Stomach smooth muscle (tissue), 2 donors: ENCODE results near the gene NEFH.
"Not testable (repeated sequence)": the region's sequence is repeated elsewhere in the genome, so short reads cannot be mapped to it uniquely, and the experiment has no call there.

ENCODE experiments used
- H3K27ac ChIP-seq: one replicate; pipeline ENCODE4 v1.7.0; 2013; ENCODE audit warnings: mild to moderate bottlenecking, low read length, inconsistent platforms
- H3K27me3 ChIP-seq, 2 donors: one replicate each; pipeline ENCODE4 v1.7.0; 2013; ENCODE audit warnings: low read length in 2 of 2; ENCODE audit not compliant: insufficient read depth in 2 of 2, control insufficient read depth in 1 of 2
- H3K36me3 ChIP-seq, 2 donors: one replicate each; pipeline ENCODE4 v1.7.0; 2013; ENCODE audit warnings: low read length in 2 of 2; ENCODE audit not compliant: control insufficient read depth in 2 of 2, insufficient read depth in 2 of 2
- H3K4me1 ChIP-seq: one replicate; pipeline ENCODE4 v1.7.0; 2013; ENCODE audit warnings: low read length; ENCODE audit not compliant: control insufficient read depth, insufficient read depth
- H3K4me3 ChIP-seq, 2 donors: one replicate each; pipeline ENCODE4 v1.7.0; 2013; ENCODE audit warnings: low read length in 2 of 2
- H3K9ac ChIP-seq, 2 donors: one replicate each; pipeline ENCODE4 v1.7.0; 2013; ENCODE audit warnings: low read length in 2 of 2, mild to moderate bottlenecking in 1 of 2
- H3K9me3 ChIP-seq, 2 donors: one replicate each; pipeline ENCODE4 v1.7.0; 2013; ENCODE audit warnings: low read length in 2 of 2; ENCODE audit not compliant: control insufficient read depth in 2 of 2
- donor health status: healthy.
- donor health status: Pancreatic carcinoma.

Gene NEFH

DNA sequence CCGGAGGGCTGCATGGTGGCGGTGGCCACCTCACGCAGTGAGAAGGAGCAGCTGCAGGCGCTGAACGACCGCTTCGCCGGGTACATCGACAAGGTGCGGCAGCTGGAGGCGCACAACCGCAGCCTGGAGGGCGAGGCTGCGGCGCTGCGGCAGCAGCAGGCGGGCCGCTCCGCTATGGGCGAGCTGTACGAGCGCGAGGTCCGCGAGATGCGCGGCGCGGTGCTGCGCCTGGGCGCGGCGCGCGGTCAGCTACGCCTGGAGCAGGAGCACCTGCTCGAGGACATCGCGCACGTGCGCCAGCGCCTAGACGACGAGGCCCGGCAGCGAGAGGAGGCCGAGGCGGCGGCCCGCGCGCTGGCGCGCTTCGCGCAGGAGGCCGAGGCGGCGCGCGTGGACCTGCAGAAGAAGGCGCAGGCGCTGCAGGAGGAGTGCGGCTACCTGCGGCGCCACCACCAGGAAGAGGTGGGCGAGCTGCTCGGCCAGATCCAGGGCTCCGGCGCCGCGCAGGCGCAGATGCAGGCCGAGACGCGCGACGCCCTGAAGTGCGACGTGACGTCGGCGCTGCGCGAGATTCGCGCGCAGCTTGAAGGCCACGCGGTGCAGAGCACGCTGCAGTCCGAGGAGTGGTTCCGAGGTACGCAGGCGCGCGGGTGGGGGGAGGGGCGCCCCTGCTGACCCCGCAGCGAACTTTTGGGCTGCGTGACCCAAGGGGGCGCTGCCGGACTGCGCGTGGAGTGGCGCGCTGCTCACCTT, 670 bp downstream of the NEFH start:
- Histone ChIP-seq H3K27ac (no peak overlapping the region), H3K9me3 (no peaks in the 10 kb centered on the region), H3K4me3 (peak overlapping the region in 1 of 2 donors; percentile 44), H3K27me3 (peaks cover 50 to 54% of the 10 kb centered on the region in 2 donors), H3K36me3 (no peaks in the 10 kb centered on the region), H3K4me1 (peaks cover 11% of the 10 kb centered on the region), H3K9ac (no peak overlapping the region)

DNA sequence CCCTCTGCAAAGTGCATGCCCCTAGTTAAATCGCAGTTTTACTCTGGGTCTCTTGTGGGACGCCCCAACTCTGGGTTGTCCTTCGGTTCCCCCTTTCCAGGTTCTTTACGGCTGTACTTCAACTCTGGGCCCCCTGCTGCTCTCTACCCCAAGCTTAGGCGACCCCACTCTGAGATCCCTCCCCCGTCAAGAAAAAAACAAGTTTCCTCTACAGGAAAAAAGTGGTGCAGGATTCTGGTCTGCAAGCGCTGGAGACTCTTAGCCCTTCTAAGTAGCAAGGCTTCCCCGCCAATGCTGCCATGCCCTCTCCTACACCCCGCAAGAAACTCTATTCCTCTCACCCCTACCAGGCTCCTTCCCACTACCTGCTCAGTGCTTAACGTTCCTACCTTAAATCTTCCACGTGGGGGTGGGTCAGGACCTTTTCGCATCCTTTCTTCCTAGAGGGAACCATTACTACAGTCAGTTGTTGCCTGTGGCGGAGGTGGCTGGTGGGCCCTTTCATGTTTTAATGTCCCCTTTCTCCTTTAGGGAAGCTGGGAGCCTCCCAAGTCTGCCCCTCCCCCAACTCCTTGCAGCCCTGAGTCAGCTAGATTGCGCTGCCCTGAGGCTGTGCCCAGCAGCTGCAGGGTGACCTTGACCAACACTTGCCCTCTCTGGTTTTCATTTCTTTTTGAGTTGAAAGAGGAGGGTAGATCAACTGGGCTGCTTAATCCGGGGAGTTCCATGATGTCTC, 1.4 kb downstream of the NEFH start:
- peaks cover 45 to 47% of the 10 kb centered on the region in 2 donors for H3K27me3 ChIP-seq
- no peaks in the 10 kb centered on the region for H3K9me3 ChIP-seq
- H3K4me1 ChIP-seq, result peaks cover 11% of the 10 kb centered on the region
- no peaks in the 10 kb centered on the region for H3K36me3 ChIP-seq
- no peak overlapping the region for H3K9ac ChIP-seq
- no peak overlapping the region for H3K27ac ChIP-seq
- no peak overlapping the region for H3K4me3 ChIP-seq

GRCh38 chr22:29482253-29482652, 2.2 kb downstream of the NEFH start:
- Histone ChIP-seq H3K36me3 (no peaks in the 10 kb centered on the region), H3K27me3 (peaks cover 45% of the 10 kb centered on the region in 2 donors), H3K9ac (no peak overlapping the region), H3K4me3 (no peak overlapping the region), H3K9me3 (no peaks in the 10 kb centered on the region), H3K4me1 (peaks cover 11% of the 10 kb centered on the region), H3K27ac (no peak overlapping the region)

- H3K27me3 ChIP-seq, result peaks cover 43 to 45% of the 10 kb centered on the region in 2 donors
- no peak overlapping the region for H3K4me3 ChIP-seq
- H3K27ac ChIP-seq, result no peak overlapping the region
- no peak overlapping the region for H3K9ac ChIP-seq
- H3K4me1 ChIP-seq, result peaks cover 11% of the 10 kb centered on the region
- no peaks in the 10 kb centered on the region for H3K36me3 ChIP-seq
- no peaks in the 10 kb centered on the region for H3K9me3 ChIP-seq
Observed at GRCh38 chr22:29482726-29483125, 2.7 kb downstream of the NEFH start.

- H3K36me3 ChIP-seq, result no peaks in the 10 kb centered on the region
- H3K4me3 ChIP-seq, result no peak overlapping the region
- no peak overlapping the region for H3K27ac ChIP-seq
- no peaks in the 10 kb centered on the region for H3K9me3 ChIP-seq
- peaks cover 38 to 44% of the 10 kb centered on the region in 2 donors for H3K27me3 ChIP-seq
- no peak overlapping the region for H3K9ac ChIP-seq
- H3K4me1 ChIP-seq, result peaks cover 11% of the 10 kb centered on the region
Observed at GRCh38 chr22:29483254-29483653, 3.2 kb downstream of the NEFH start.

GRCh38 chr22:29484642-29485041, 4.6 kb downstream of the NEFH start:
- H3K4me1 ChIP-seq, result peaks cover 11% of the 10 kb centered on the region
- H3K36me3 ChIP-seq, result no peaks in the 10 kb centered on the region
- no peak overlapping the region for H3K4me3 ChIP-seq
- peaks cover 25 to 31% of the 10 kb centered on the region in 2 donors for H3K27me3 ChIP-seq
- no peaks in the 10 kb centered on the region for H3K9me3 ChIP-seq
- no peak overlapping the region for H3K27ac ChIP-seq
- H3K9ac ChIP-seq, result no peak overlapping the region

- Histone ChIP-seq H3K36me3 (no peaks in the 10 kb centered on the region), H3K27me3 (peaks cover 19 to 24% of the 10 kb centered on the region in 2 donors), H3K9me3 (no peaks in the 10 kb centered on the region), H3K4me3 (no peak overlapping the region), H3K4me1 (peaks cover 6% of the 10 kb centered on the region), H3K9ac (no peak overlapping the region), H3K27ac (no peak overlapping the region)
Observed at GRCh38 chr22:29485448-29485847, 5.4 kb downstream of the NEFH start.

DNA sequence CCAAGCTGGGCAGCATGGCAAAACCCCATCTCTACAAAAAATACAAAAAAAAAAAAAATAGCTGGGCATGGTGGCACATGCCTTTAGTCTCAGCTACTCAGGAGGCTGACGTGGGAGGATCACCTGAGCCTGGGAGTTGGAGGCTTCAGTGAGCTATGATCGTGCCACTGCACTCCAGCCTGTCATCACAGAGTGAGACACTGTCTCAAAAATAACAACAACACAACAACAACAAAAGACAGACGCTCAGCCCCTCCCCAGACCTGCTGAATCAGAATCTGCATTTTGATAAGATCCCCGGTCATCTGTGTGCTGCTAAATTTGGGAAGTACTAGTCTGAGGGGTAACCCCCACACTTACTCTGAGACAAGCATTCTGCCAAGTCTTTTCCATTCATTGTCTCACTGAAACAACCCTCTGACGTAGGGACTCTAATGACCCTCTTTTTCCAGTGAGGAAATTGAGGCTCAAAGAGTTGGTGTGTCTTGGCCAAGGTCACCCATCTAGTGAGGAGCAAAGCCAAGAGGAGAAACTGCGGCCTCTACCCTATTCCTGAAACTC, 7.5 kb downstream of the NEFH start:
- Histone ChIP-seq H3K9ac (no peak overlapping the region), H3K27ac (no peak overlapping the region), H3K4me3 (no peak overlapping the region), H3K9me3 (no peaks in the 10 kb centered on the region), H3K36me3 (no peaks in the 10 kb centered on the region), H3K4me1 (no peaks in the 10 kb centered on the region), H3K27me3 (peaks cover 2 to 4% of the 10 kb centered on the region in 2 donors)

DNA sequence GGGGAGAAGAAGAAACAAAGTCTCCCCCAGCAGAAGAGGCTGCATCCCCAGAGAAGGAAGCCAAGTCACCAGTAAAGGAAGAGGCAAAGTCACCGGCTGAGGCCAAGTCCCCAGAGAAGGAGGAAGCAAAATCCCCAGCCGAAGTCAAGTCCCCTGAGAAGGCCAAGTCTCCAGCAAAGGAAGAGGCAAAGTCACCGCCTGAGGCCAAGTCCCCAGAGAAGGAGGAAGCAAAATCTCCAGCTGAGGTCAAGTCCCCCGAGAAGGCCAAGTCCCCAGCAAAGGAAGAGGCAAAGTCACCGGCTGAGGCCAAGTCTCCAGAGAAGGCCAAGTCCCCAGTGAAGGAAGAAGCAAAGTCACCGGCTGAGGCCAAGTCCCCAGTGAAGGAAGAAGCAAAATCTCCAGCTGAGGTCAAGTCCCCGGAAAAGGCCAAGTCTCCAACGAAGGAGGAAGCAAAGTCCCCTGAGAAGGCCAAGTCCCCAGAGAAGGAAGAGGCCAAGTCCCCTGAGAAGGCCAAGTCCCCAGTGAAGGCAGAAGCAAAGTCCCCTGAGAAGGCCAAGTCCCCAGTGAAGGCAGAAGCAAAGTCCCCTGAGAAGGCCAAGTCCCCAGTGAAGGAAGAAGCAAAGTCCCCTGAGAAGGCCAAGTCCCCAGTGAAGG, 9.2 kb downstream of the NEFH start:
- not testable (repeated sequence) for H3K4me1 ChIP-seq, H3K27ac ChIP-seq, H3K27me3 ChIP-seq

GRCh38 chr22:29491012-29491411, 11.0 kb downstream of the NEFH start:
- no peaks in the 10 kb centered on the region for H3K4me1 ChIP-seq
- peaks cover 0 to 6% of the 10 kb centered on the region in 2 donors for H3K9me3 ChIP-seq
- no peaks in the 10 kb centered on the region for H3K27me3 ChIP-seq
- no peak overlapping the region for H3K27ac ChIP-seq
- H3K9ac ChIP-seq, result no peak overlapping the region
- no peaks in the 10 kb centered on the region for H3K36me3 ChIP-seq
- no peak overlapping the region for H3K4me3 ChIP-seq

More for the DNA sequence above, 9.2 kb downstream of the NEFH start:
- H3K9ac ChIP-seq, H3K4me3 ChIP-seq, H3K36me3 ChIP-seq, H3K9me3 ChIP-seq: not testable (repeated sequence)
